Brain microvascular endothelial cell (primary cell): ENCODE data around the gene POGZ.

Source experiments
- DNase-seq: peaks from one replicate; pipeline ENCODE4 v3.0.0-alpha.2; 2020
- H3K27ac ChIP-seq: fragments of 250-450 bp; sonication (Bioruptor Pico); 2 replicates; pipeline ENCODE4 v1.5.1; 2020; ENCODE audit warnings: mild to moderate bottlenecking, moderate library complexity
- H3K27me3 ChIP-seq: fragments of 250-450 bp; sonication (Bioruptor Pico); replicated peaks from 2 replicates; pipeline ENCODE4 v1.5.1; 2020; ENCODE audit warnings: mild to moderate bottlenecking
- H3K36me3 ChIP-seq: fragments of 250-450 bp; sonication (Bioruptor Pico); replicated peaks from 2 replicates; pipeline ENCODE4 v1.5.1; 2020; ENCODE audit warnings: mild to moderate bottlenecking
- H3K4me3 ChIP-seq: 2 replicates; pipeline ENCODE4 v1.5.1; 2011; ENCODE audit warnings: low read depth, mild to moderate bottlenecking, control low read depth, low read length, moderate library complexity
- CTCF ChIP-seq: IDR thresholded peaks from 2 replicates; pipeline ENCODE4 v1.5.1; 2011; ENCODE audit warnings: low read depth, mild to moderate bottlenecking, moderate library complexity, low read length, control low read depth, inconsistent platforms; ENCODE audit errors: missing control alignments
- in situ Hi-C: cut with HindIII; loops from 2 replicates; pipeline ENCODE4 v1.10.0; 2017; ENCODE audit warnings: low sequenced_read_pairs, low pct_ligation_motif_present

POGZ gene

DNA sequence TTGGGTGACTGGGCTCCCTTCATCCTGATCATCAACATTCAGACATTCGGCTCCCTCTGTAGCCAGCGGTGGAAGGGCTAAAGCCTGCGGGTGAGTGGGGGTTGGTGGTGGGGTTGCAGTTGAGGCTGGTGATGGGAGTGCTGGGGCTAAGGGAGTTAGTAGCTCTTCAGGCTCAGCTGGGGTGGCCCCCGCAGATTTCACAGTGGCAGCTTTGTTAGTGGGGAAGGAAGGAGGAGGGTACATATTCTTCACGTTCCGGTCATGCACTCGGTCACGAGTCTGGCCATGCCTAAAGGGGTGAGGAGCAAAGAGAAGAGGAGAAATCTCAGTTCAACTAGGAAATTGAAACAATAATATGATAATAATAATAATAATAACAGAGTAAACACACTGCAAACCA is 53.1 kb downstream of the POGZ start:
- H3K27me3 ChIP-seq = no peaks in the 10 kb centered on the region
- peaks cover 83% of the 10 kb centered on the region for H3K36me3 ChIP-seq
- DNase-seq = no peak
- in situ Hi-C loops = no loop called here
- no peak overlapping the region for H3K27ac ChIP-seq
- no peak overlapping the region for H3K4me3 ChIP-seq
- TF ChIP-seq CTCF = no peak

DNA sequence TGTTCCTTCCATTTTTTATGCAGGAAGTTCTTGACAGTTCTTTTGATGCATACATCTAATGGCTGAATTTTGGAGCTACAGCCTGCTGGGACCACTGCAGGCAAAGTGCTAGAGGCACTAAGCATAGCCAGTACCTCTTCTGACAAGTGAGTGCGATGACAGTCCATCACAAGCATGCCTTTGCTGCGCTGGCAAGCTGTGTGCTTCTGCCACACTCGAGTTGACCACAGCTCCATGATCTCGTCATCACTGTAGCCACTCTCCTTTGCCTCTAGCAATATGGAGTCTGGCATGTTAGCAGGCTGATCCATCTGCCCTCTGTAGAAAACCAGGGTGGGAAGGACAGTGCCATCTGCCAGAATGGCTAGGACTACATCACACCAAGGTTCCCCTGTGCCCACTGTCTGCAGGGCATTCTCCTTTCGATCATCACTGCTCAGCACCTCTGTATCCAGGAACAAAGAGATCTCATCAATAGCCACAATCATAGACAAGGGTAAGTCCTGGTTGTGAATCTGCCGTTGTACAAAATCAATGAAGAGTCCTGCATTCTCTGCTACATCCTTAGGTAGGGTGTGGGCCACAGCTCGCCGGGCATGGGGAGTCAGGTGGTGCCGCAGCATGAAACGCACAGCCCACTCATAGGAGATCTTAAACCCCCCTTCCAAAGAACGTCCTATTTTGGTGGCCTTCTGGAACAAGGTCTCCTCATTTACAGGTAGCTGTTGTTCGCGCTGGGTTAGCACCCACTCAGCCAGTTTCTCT is 53.9 kb downstream of the POGZ start:
- no peak for DNase-seq
- in situ Hi-C loops = no loop called here
- Histone ChIP-seq H3K27me3 (no peaks in the 10 kb centered on the region), H3K36me3 (peaks cover 83% of the 10 kb centered on the region), H3K4me3 (no peak overlapping the region), H3K27ac (no peak overlapping the region)
- TF ChIP-seq CTCF = no peak

DNA sequence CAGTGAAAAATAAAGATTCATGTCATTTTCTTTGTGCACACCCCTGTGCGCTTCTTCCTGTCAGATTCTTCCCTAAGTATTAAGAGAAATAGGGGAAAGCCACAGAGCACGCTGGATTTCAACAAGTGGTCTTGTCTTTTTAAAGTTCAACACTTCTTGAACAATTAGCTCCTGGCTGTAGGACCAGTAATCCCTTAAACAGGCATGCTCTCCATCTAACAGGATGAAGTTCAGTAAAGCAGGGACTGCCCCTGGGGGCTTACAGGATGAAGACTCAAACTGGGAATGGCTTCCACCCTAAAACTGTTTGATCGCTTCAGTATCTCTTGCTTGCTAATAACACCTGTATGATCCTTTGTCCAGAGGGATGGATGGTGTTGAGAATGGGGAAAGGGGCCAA is 55.7 kb downstream of the POGZ start:
- H3K27ac ChIP-seq = no peak overlapping the region
- H3K36me3 ChIP-seq = peaks cover 67% of the 10 kb centered on the region
- H3K27me3 ChIP-seq = no peaks in the 10 kb centered on the region
- no peak for DNase-seq
- H3K4me3 ChIP-seq = no peak overlapping the region
- no peak for TF ChIP-seq CTCF
- in situ Hi-C loops = no loop called here

- in situ Hi-C loops = no loop called here
These were observed 56.5 kb downstream of the POGZ start for GRCh38 chr1:151402764-151403163.

GRCh38 chr1:151401860-151402259 is 57.4 kb downstream of the POGZ start:
- no peak overlapping the region for H3K27ac ChIP-seq
- TF ChIP-seq CTCF = no peak
- H3K4me3 ChIP-seq = no peak overlapping the region
- in situ Hi-C loops = no loop called here
- no peaks in the 10 kb centered on the region for H3K27me3 ChIP-seq
- no peak for DNase-seq
- peaks cover 53% of the 10 kb centered on the region for H3K36me3 ChIP-seq

More at GRCh38 chr1:151402764-151403163, 56.5 kb downstream of the POGZ start:
- H3K36me3 ChIP-seq = peaks cover 60% of the 10 kb centered on the region
- H3K27me3 ChIP-seq = no peaks in the 10 kb centered on the region
- no peak overlapping the region for H3K27ac ChIP-seq
- no peak overlapping the region for H3K4me3 ChIP-seq
- no peak for TF ChIP-seq CTCF
- DNase-seq = no peak
